ENCODE measurements around the gene TREX2.

Gene TREX2

DNA sequence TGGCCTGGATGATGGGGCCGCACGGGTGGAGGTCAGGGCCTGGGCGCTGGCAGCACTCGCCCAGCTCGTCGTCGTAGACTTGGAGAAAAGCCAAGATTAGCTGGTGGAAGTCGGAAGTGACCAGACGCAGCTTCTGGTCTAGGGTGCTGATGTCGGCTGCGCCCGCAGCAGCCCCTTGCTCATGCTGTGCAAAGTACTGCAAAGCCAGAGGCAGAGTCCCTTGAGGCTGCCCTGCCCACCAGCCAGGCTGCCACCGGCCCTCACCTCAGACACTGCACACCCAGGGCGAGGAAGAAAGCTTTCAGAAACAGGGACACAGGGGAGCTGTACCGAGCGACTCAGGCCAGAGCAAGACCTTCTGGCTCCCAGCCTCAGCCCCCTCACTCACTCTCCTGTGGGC lies 9.7 kb upstream of the TREX2 start:
- no peak for DNase-seq

DNA sequence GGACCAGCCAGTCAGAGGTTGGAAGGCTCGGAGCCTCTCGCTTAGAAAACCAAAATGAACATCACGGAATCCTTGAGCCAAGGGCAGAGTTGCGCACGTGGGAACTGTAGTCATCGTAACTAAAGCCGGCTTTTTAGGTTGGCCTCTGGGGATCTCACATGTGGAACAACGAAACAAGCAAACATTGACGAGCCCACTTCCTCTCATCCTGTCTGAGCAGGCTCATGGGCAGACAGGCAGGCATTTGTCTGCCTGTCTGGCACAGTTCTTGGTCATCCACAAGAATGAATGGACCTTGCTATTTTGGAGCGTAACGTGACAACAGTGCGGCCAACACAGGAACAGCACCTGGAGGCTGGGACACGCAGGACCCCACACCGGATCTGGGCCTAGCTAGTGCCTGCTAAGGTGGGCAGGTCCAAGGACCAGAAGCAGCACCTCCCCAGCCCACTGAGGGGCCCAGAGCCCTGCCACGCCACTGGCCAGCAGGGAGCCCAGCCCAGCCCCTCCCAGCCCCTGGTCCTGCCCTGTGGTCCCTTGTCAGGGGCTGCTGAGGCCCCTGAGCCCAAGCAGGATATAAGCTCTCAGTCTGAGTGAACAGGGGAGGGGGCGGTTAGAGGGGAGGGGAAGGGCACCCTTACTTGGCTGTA lies 9.2 kb upstream of the TREX2 start:
- DNase-seq, result no peak

DNA sequence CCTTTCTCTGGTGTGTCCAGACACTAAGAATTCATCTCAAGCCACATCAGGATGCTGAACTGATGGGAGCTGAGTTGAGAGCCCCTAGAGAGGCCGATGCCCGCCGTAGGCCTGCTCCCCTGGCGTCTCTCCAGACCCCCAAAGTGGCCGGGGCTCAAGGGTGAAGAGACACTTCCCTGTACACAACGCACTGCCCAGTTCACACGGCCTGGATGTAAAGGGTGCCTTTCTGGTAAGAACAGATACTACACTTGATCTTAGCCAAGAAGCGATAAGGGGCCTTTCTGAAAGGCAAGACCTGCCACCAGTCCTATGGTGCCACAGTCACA lies 5.1 kb upstream of the TREX2 start:
- DNase-seq, result no peak

DNA sequence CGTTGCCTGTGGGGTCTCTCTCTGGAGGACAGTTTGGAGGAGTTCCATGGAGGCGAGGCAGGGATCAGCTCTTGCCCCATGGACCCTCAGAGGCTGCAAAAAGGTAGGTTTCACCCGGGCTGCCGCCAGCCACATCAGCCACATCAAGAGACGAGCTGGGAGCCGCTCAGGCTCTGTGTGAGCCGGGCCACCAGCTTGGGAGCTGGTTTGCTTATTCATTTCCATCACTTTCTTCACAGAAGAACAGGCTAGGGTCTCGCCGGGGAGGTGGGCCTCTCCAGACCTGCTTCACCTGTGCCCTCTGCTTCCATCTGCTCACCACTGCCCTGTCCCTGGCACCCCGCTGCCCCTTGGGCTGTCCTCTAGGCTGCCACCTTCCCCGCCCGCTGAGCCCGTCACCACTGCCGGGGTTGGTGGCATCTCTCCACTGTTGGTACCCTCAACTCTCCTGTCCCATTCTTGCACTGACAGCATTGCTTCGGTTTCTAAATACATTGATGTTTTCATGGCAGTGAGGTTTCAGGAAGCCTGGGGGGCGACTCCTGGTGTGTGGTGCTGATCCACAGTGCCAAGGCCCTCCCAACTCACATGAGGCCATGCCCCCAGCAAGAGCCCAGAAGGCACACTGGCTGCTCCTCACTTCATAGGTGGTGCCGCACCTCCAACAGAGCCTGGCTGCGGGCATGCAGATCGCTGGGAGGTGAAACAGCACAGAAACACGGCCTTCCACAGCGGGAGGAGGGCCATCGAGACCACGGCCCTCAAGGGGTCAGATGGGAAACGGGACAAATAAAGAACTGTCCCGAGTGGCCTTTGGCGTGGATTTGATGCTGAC lies 4.5 kb upstream of the TREX2 start:
- DNase-seq, result no peak

DNA sequence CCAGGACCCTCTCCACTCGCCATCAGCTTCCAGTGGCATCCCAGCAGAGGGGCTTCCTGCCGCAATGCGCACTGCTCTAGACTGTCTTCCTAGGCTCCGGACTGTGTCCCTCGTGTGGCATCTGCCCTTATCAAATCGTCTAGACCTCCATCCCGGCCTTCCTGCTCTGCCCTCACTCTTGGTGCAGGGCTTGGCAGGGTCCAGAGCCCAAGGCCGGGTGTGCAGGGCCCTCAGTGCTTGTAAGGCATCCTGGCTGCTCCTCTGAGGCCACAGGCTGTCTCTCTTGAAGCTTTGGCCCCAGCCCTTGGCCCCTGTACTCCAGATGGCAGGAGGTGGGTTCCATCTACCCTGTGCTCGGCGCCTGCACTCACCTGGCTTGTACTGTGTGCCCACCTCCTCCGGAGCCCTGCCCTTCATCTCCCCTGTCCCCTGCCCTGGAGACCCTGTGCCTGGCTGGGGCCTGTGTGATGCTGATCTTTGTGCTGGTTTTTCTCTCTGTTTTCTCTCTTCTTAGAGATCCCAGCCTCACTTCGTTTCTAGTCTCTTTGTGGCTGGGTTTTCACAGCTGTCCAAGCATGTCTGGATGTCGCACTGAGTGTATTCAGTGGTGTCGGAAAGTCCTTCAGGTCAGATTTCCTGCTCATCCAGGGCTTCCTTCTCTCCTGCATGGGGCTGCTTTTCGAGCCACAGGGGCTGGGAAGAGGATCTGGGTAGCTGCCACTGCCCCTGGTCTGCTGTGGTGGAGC lies 3.7 kb upstream of the TREX2 start:
- DNase-seq, result no peak

DNA sequence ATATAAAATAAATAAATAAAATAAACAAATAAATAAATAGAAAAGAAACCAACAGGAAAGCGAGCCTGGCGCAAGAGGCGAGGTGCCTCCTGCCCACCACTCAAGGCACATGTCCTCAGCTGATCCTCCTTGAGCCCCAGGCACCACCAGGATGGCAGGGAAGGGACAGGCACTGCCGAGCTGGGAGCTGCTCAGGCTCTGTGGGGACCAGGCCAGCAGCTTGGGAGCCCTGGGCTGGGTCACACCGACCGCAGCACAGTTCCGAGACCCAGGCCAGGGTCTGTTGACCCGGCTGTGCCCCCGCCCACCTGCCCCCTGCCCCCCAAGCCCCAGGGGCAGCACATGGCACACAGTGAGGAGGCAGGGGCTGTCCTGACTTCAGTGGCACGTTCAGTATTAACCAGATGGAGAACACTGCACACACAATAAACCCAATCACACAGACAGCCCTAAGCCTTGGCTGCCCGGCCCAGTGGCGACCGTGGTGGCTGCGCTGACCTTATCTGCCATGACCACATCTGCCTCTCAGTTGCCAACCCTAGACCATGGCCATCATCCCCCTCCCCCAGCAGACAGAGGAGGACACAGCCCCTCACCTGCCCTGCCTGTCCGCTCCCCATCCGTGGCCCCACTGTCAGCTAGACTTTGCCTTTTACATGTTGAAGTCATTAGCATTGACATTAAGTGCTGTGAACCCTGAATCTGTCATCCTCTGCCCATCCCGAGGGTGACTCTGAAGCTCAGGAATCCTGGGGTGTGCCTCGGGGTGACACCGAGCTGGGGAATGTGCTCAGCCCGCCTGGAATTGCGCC lies 2.9 kb upstream of the TREX2 start:
- DNase-seq, result no peak

DNA sequence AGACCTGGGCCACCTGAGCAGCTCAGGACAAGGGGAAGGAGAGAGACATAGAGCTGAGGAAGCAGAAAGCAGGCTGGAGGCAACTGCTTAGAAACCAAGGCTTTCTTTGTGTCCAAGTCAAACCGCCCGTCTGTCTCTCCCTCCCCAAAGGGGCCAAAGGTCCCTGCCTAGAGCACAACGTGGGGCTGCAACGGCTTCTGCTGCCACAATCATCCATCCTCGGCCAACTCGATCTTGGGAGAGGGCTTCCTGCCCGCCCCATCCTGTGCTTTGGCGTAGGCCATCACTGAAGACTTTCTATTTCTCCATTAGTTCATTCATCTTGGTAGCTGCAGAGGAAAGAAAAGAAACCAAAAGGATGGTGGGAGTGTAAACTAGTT lies 1.7 kb upstream of the TREX2 start:
- no peak for DNase-seq

DNA sequence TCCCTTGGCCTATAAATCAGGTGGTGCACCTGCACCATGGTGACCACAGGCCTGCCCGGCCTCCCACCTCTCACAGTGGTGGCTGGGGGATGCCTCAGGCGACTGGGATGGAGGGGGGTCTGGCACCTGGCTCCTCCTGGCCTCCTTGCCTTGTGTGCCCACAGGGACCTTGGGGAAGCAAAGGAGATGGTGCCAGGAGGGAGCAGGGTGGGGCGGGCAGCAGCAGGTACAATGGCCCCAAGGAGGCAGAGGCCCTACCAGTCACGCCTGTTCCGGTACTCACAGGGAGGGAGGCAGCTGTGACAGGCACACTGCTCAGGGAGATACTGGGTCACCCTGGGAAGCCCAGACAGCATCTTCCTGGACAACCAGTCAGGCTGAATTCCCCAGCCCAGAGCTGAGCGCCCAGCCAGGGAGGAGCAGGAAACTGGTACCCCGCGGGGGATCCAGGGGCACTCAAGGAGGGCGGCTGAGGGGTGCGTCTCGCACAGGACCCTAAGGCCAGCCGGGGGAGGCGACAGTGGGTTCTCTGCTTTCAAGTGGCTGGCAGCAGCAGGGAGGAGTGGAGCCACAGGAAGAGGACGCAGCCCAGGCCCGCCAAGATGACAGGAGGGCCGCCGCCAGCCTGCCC lies 1.2 kb upstream of the TREX2 start:
- DNase-seq, result no peak

DNA sequence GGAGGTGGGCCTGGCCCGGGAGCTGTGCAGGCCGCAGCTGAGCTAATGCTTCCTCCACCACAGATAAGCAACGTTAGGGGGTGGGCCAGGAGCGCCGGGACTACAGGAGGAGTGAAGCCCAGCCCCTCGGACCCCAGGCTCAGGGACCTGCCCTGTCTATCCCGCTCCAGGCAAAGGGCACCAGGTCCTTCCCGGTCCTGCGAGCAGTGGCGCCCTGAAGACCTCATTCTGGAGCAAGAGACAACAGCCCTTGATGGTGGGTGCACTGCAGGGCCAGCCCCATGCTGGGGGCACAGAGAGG lies 730 bp upstream of the TREX2 start:
- DNase-seq, result no peak

DNA sequence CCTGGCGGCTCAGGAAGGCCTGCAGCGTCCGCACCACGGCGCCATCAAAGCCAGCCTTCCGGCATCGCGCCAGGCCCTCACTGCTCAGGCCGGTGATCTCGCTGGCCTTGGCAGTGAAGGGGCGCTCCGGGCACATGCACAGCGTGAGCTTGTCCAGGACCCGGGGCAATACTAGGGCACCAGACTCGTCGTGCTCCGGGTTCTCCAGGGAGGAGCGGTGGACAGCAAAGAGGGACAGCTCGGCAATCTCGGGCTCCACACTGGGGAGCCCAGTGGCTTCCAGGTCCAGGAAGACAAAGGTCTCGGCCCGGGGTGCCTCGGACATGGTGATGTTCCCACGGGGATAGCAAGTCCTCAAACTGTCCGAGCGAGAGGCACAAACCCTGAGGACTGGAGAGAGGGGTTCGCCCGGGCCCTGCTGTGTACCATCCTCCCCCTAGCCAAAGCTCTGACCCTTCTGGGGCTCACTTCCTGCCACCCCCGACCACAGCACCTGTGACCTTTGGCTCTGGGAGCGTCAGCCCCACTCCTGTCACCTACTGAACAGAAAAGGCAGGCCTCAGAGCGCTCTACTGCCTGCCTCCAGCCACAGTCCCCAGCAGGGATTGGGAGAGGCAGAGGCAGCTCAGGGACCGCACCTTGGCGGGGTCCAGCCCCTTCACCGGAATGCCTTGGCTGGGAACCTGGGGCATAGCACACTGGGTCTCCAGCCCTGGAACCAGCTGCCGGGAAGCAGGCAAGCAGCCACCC lies 575 bp downstream of the TREX2 start:
- no peak for DNase-seq

DNA sequence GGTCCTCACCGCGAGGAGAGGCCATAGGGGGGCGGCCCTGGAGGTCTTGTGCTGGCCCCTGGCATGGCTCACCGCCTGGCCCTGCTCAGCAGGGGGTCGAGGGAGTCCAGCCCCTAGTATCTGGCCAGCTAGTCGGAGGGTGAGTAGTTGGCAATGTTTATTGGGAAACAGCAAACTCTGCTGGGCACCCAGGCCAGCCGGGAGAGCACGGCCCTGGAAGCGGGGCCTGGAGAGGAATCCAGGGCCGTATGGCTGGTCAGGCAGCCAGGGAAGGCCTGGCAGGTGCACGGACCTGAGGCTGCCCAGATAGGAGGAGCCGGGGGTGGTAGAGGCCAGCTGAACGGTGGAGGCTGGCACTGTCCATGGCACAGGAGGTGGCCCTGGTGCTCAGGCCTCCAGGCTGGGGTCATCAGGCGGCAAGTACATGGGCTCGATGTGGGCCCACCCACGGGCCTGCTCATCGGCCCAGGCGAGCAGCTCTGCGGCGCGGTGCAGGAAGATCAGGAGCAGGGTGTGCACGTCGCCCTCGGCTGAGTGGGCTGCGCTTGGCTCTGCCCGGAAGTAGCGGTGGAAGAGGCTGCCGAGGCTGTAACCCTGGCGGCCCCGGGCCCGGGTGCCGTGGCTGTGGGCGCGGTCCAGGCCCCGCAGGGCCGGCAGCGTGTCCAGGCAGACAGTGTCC lies 1.4 kb downstream of the TREX2 start:
- DNase-seq, result no peak

DNA sequence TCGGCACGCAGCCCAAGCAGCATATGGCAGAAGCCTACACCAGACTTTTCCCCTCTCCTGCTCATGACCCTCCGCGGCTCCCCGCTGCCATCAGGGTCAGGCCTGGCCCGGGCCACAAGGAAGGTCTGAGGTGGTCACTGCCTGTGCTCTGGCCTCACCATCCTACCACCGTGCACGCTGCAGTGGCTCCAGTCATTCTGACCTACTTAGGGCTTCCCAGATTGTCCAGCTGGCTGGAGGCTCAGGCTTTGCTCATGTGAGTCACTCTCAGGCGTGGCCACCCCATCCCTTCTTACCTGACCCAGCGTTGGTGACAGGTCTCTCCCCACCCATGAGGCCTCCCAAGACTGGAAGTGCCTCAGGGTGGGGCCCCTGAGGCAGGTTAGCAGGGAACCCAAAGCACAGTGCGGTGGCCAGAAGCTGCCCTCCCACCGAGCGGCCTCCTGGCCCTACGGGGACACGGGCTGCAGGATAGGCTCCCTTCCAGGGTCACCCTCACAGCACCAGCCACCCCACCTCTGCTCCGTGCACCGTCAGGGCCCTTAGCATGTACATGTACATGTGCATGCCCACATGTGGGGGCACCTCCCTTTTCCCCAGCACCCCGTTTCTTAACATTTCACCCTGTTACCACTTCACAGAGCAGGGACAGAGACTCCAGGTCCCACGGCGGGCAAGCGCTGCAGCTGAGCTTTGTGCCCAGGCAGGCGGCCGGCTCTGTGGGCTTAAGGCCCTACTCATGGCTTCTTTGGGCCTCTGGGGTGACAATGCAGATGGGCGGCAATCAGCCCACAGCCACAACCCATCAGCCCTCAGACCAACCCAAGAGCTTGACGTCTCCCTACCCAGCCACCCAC lies 2.2 kb downstream of the TREX2 start:
- no peak for DNase-seq

DNA sequence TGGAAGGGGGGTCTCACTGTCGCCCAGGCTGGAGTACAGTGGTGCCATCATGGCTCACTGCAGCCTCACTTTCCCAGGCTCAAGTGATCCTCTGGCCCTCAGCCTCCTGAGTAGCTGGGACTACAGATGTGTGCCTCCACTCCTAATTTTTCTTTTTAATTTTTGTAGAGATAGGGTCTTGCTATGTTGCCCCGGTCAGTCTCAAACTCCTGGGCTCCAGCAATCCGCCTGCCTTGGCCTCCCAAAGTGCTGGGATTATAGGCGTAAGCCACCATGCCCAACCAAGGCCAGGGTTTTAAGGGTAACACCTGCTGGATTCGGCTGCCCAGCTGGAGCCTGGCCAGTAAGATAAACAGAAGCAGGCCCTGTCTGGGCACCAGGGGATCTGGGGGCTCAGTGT lies 3.4 kb downstream of the TREX2 start:
- DNase-seq, result no peak

DNA sequence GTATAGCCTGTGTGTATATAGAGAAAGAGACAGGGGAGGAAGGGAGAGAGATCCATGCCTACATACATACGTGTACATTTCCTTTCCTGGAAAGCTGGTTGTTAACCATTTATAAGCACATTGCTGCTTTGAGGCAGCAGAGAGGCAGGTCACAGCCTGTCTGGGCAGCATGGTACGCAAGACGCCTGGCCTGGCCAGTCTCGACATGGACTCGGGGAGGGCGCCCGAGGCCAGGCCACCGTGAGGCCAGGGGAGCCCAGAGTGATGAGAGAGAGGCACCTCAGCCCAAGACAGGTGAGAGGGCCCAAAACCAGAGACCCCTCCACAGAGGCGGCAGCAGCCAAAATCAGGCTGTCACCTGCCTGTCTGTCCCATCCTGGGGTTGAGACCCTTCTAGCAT lies 3.9 kb downstream of the TREX2 start:
- no peak for DNase-seq

DNA sequence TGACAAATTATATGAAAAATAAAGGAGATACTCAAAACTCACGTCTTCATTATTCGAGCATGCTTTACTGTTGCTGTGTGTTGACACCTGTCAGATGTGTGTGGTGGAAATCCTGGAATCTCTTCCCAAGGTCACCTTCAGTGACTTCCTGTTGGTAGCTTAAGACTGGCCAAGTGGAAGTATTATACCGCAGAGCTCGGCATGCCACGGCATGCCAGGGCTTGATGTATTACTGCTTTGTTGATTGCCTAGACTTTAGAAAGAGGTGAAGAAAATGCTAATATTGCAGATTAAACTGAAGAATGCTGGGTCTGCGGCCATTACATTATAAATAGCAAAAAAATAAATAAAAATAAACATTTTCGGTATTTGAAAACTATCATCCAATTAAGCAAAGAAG lies 4.6 kb downstream of the TREX2 start:
- no peak for DNase-seq

DNA sequence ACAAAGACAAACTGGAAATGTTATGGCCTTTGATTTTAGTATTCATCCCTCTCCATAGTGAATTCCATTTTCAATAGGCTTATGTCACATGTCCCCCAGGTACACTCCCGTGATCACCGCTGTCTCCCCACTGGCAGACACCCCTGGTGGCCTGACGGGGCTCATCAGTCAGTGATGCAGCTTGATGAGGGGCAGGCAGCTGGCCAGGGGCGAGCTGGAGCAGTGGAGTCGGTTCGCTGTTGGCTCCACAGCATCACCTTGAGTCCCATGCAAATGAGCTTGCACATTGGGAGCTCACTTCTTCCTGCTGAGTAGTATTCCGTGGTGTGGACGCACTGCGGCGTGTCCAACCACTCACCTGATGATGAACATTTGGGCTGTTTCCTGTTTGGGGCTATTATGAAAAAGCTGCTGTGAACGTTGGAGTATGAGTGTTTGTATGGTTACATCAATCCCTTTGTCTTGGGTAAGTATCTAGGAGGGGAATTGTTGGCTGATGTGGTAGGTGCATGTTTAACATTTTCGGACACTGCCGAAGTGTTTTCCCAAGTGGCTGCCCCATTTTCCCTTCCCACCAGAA lies 5.2 kb downstream of the TREX2 start:
- DNase-seq, result no peak

DNA sequence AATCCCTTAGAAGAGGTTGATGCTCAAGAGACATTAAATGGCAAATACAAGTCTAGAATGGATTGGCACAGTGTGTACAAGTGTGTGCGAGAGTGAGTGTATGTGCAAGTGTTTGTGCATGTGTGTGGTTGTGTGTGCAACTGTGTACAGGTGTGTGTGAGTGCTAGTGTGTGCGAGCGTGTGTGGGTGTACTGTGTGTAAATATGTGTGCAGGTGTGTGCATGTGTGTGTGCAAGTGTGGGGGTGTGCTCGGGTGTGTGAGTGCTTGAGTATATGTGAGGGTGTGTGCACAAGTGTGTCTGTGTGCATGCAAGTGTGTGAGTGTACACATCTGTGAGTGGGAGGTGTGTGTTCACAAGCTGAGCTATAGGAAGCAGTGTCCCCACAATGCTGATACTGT lies 5.9 kb downstream of the TREX2 start:
- DNase-seq, result no peak

DNA sequence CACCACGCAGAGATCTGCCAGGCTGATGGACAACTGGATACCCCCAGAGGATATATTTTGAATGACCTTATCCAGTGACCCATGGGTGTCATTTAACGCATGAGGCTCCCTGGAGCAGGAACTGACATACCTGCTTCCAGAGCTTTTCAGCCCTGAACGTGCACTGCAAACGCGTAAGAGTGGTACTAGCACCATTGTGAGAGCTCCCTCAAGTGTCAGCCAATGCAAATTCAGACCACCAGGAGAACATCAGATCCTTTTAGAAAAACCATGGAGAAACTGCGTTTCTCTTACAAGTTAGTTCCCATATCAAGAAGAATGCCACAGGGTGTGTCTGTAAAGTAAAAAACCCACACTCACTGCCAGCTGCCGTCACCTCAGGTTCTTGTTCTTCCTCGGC lies 7.3 kb downstream of the TREX2 start:
- peak in 1 of 2 donors; percentile 5 for DNase-seq

DNA sequence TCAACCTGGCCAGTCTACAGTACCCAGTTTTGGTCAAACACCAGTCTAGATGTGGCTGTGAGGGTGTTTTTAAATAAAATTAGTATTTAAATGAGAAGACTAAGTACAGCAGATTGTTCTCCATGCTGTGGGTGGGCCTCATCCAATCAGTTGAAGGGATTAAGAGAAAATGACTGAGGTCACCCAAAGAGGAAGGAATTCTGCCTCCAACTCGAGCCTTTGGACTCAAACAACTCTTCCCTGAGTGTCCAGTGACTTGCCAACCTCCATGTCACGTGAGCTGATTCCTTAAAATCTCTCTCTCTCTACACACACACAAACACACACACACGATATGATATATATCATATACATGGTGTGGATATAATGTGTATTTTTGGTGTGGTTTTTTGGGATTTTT lies 10.0 kb downstream of the TREX2 start:
- DNase-seq, result no peak

DNA sequence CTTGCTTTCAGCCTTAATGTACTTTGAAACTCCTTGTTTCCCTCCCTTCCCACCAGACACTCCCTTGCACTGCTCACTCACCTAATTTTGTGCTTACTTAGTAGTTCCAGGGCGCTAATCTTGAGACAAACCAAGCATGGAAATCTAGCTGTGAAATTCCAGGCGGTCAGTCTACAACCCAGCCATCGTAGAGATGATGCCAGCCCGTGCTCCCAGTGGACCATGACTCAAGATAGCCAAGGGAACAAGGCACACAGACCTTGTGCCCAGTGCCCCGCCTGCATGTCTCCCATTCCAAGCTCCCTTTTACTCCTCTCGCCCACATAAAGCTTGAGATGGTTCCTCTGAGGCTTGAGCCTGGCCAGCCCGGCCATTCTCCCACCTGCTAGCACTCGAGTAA lies 11.1 kb downstream of the TREX2 start:
- DNase-seq, result no peak
